NCI-H1417 treated with DMSO at 0.1 percent for 48 hours (cell line): ENCODE results near the gene ADAMTS2.

Experiments used
- DNase-seq: peaks from one replicate; lab custom pipeline; 2025; lab: John Stamatoyannopoulos, UW

ADAMTS2 gene

GRCh38 chr5:179371681-179372680, 26.7 kb upstream of the ADAMTS2 start:
- DNase-seq = peak; percentile 55

- DNase-seq = no peak
Measured at GRCh38 chr5:179371121-179371510, 25.9 kb upstream of the ADAMTS2 start.

DNA sequence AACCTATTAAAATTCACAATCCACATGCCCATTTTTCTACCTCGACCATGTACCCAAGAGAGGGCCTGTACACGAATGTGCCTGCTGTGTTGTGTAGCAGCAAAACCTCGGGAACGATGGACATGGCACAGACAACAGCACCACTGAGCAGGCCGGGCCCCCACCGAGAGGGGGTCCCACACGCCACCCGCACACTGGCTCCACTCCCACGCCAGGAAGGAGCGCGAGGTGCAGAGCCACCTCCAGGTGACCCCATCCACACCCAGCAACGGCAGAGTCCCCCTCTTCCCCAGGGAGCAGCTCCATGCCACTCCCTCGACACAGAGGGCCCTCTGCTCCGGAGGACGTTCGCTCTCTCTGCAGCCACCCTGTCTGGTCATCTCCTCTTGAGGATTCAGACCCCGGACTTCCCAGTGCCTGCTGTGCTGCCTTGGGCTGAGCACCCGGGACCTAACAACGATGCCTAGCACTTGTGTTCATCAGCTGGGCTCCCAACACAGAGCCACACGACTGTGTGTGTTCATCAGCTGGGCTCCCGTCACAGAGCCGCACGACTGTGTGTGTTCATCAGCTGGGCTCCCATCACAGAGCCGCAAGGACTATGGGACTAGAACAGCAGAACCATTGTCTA, 25.3 kb upstream of the ADAMTS2 start:
- DNase-seq = no peak

DNA sequence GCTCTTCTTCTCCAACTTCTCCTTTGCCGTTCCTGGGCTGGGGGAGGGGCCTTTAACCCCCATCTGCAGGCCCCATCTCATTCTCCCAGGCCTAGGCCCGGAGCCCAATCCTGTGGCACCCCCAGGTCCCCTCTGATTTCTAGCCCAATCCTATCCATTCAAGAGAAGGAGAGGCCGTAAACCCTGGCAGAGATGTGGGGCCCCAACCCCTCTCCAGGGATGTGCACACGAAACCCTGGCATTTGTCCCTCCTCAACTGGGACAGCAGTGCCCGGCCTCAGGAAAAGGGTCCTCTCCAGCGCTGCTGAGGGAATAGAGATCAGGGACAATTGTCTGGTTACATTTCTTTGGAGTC, 24.2 kb upstream of the ADAMTS2 start:
- no peak for DNase-seq

GRCh38 chr5:179368806-179369529, 23.7 kb upstream of the ADAMTS2 start:
- no peak for DNase-seq

GRCh38 chr5:179368126-179368805, 23.0 kb upstream of the ADAMTS2 start:
- no peak for DNase-seq

GRCh38 chr5:179367491-179367890, 22.2 kb upstream of the ADAMTS2 start:
- DNase-seq = no peak

GRCh38 chr5:179362355-179362754, 17.1 kb upstream of the ADAMTS2 start:
- no peak for DNase-seq

DNA sequence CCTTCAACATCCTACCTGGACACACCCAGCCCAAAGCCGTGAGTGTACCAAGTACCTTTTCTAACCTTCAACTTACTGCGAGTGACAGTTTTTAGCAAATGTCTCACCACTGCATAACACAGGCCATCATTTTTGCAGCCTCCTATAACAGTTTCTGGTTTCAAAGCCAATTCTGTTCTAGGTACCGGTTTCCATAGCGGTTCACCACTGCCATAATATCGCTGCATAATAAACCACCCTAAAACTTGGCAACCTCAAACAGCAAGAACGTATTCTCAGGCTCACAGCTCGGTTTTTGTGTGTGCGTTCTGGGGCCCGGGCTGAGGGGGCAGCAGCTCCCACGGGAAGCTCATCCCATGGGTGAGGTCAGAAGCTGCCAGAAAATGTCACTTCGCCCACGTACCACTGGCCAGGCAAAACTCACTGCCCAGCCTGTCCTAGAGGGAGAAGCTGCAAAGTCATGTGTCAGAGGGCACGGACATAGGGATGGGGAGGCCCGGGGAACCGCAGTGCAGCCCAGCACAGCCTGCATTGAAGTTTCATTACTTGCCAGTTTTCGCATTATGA, 15.9 kb upstream of the ADAMTS2 start:
- no peak for DNase-seq

DNA sequence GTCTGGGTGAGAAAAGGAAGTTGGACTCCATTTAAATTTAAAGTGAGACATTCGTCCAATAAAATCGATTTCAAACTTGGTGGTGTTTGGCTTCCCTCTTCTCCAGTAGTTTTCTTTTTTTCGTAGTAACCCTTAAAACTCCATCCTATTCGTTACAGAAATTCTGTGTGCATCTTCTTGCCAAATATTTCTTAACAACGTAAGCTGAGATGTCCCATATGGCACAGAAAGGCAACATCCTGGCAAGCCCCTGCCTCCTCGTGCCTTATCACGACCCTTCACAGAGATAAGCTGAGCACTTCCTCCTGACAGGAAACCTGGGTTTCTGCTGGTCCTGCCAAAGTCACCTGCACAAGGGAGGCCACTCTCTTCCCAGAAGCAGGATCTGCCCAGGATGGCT, 11.8 kb upstream of the ADAMTS2 start:
- DNase-seq = no peak

DNA sequence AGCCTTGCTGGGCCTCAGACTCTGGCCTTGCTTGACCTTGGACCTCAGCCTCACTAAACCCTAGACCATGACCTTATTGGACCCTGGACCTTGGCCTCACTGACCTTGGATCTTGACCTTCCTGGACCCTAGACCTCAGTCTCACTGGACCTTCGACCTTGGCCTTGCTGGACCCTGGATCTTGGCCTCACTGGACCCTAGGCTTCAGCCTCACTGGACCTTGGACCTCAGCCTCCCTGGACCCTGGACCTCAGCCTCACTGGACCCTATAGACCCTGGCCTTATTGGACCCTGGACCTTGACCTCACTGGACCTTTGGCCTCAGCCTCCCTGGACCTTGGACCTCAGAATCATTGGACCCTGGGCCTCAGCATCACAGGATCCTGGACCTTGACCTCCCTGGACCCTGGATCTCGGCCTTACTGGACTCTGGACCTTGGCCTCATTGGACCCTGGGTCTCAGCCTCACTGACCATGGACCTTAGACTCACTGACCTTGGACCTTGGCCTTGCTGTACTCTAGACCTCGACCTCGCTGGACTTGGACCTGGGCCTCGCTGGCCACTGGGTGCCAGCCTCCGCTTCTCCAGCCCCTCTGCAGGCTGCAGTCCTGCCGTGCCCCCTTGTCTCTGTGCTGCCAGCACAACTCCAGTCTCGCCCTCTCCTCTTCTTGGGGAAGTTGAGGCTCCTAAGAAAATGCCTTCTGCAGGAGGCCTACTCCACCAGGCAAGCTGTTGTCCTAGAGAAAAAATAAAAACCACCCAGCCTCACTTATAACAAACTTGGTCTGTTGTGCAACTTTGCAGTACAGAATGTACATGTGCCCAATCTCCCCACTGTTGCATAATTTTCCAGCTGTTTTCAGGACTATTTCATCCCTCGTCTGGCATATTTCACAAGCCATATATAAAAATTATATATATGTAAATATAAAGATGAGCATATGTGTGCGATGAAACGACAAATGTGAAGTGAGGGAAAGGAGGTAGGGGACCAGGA, 11.0 kb upstream of the ADAMTS2 start:
- no peak for DNase-seq

DNA sequence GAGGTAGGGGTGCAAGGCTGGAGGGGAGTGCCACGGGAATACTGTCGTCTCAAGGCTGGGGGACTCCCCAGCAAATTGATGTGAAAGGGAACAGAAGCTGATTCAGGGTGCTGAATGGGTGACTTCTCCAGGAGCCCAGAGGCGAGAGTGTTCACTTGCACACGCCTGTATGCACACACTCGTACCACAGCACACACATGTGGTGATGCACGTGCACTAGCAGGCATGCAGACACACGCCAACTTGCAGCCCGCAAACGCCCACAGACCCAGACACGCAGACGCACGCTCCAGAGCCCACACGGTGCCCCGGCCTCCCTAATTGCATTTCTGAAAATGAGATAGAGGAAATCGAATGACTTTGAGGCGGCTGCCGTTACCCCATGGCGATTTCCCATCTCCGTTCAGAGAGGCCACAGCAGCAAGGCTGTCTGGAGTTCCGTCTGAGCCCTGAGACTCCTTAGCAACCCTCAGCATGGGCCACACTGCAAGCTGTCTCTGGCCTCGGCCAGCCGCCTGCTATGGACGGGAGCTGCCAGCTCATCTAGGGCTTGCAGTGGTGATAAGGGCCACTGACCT, 9.1 kb upstream of the ADAMTS2 start:
- no peak for DNase-seq

GRCh38 chr5:179348843-179349242, 3.6 kb upstream of the ADAMTS2 start:
- no peak for DNase-seq

- no peak for DNase-seq
Measured at GRCh38 chr5:179348011-179348530, 2.8 kb upstream of the ADAMTS2 start.

DNA sequence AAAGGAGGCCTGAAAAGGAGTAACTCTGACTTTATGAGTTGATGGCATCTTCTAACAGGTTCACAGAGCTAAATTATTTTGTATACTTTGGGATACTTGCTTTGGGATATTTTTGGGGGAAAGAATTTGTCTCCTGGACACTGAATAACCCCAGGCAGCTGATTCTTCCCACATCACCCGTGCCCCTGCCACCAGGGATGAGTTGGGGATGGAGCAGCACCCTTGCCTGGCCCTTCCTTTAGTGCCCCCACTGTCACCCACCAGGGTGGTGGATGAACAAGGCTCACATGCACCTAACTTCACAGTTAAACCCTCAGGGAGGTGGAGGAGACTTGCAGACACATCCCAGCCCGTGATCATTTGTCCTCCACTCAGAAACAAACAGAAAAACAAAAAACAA, 2.3 kb upstream of the ADAMTS2 start:
- DNase-seq = no peak

DNA sequence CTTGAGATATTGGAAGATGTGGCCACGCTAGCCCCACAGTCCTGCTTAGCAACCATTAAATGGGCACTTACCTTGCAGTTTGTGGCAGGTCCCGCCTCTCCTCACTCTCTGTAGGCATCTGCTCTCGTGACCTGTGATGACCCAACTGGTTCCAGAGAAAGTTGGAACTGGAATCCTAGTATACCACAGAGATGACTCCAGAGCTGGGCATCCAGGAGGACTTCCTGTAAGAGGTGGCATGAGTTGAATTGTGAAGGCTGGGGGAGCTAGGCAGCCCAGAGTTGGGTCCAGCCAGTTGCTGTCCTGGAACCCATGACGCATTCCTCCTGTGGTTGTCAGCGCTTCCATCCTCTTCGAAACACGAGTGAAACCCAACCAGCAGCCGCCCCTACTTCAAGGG, 1.6 kb upstream of the ADAMTS2 start:
- DNase-seq = no peak

GRCh38 chr5:179346401-179346800, 1.1 kb upstream of the ADAMTS2 start:
- DNase-seq = no peak

DNA sequence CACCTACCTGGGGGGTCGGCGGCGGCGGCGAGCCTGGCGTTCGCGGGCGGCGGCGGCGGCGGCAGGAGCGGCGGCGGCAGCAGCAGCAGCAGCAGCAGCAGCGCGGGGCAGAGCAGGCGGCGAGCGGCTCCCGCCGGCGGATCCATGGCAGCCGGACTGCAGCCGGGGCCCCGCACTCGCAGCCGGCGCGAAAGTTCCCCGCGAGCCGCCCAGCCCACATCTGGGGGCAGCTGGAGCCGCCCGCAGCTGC, 153 bp downstream of the ADAMTS2 start:
- no peak for DNase-seq

GRCh38 chr5:179344431-179345182, 654 bp downstream of the ADAMTS2 start:
- DNase-seq = no peak
